ENCODE results near the gene KRT72. TPM values are rescaled to one million over a fixed set of nuclear protein-coding genes. Genes with fewer than 3 reads are reported as not detected.

KRT72 gene
- total RNA-seq, 2 experiments from 2014 or later = 82.2 to 83.4 TPM

DNA sequence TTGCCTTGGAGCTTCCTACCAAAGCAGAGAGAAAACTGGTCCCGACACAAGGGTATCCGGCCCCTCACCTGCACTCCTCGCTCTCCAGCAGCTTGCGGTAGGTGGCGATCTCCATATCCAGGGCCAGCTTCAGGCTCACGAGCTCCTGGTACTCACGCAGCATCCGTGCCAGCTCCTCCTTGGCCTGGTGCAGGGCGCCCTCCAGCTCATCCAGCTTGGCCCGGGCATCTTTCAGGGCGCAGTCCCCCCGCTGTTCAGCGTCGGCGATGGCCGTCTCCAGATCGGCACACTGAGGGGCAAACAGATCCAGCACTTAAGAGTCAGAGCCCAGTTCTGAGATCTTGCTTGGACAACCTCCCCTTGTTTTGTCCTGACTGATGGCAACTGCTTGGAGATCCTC, 13.7 kb downstream of the KRT72 start:
- no peaks in the 10 kb centered on the region for H3K27me3 Mint-ChIP-seq
- Histone ChIP-seq H3K4me1 (ENCODE audit: insufficient read depth, low read length) (peaks cover 41% of the 10 kb centered on the region), H3K4me3 (ENCODE audit: low read length) (no peak overlapping the region), H3K36me3 (ENCODE audit: insufficient read depth, low read length) (peaks cover 4% of the 10 kb centered on the region), H3K27ac (ENCODE audit: low read depth in 1 of 2, low read length in 2 of 2) (no peak overlapping the region), H3K9me3 (ENCODE audit: control insufficient read depth in 1 of 2, insufficient read depth in 1 of 2, low read length in 2 of 2) (no peaks in the 10 kb centered on the region), H3K27me3 (ENCODE audit: control insufficient read depth in 1 of 2, insufficient read depth in 2 of 2, low read length in 2 of 2) (no peaks in the 10 kb centered on the region)
- no peaks in the 10 kb centered on the region for H3K9me3 Mint-ChIP-seq
- DNase-seq = no peak
- H3K4me1 Mint-ChIP-seq (ENCODE audit: low read depth) = peaks cover 69% of the 10 kb centered on the region
- H3K4me3 Mint-ChIP-seq = no peak overlapping the region
- TF ChIP-seq, protein P1, sequence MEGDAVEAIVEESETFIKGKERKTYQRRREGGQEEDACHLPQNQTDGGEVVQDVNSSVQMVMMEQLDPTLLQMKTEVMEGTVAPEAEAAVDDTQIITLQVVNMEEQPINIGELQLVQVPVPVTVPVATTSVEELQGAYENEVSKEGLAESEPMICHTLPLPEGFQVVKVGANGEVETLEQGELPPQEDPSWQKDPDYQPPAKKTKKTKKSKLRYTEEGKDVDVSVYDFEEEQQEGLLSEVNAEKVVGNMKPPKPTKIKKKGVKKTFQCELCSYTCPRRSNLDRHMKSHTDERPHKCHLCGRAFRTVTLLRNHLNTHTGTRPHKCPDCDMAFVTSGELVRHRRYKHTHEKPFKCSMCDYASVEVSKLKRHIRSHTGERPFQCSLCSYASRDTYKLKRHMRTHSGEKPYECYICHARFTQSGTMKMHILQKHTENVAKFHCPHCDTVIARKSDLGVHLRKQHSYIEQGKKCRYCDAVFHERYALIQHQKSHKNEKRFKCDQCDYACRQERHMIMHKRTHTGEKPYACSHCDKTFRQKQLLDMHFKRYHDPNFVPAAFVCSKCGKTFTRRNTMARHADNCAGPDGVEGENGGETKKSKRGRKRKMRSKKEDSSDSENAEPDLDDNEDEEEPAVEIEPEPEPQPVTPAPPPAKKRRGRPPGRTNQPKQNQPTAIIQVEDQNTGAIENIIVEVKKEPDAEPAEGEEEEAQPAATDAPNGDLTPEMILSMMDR (IDR thresholded peaks at IDR 0.05) = no peak
- peak overlapping the region; percentile 90 for H3K27ac Mint-ChIP-seq
- ATAC-seq (ENCODE audit: poor library complexity) = no peak
- ChIA-PET CTCF (interaction anchor here (1.1 to 2.5 kb wide), 2 partner anchors 283 to 292 kb away, joined by 3 to 13 read pairs; no protein-coding TSS in a partner anchor), POLR2A (interaction anchor here (1.1 to 6.1 kb wide), 2 partner anchors 23 to 29 kb away, joined by 3 to 114 read pairs; no protein-coding TSS in a partner anchor)
- intact Hi-C loops (cut with DNase I, micrococcal nuclease) = loop anchor here (2.0 kb wide), 1 partner anchor 15 kb away; no protein-coding TSS in a partner anchor
- H3K36me3 Mint-ChIP-seq (ENCODE audit: low read depth) = peaks cover 38% of the 10 kb centered on the region

DNA sequence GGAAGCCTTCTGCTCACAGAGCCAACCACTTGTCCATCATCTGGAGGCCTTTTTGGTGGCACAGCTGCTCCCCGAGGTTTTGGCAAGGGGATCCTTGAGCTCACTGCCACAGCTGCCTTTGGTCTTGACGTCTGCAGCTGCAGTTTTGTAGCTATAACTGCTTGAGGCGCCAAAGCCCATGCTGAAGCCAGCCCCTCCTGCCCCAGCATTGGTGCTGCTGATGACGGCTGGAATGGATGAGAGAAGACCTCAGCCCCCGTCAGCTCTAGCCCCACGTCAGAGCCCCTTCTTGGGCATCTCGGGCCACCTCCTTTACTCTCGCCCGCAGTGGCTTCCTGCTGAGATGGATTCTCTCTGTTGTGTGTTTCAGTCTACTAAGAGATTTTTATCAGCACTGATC, 15.3 kb downstream of the KRT72 start:
- peaks cover 67% of the 10 kb centered on the region for H3K4me1 Mint-ChIP-seq (ENCODE audit: low read depth)

DNA sequence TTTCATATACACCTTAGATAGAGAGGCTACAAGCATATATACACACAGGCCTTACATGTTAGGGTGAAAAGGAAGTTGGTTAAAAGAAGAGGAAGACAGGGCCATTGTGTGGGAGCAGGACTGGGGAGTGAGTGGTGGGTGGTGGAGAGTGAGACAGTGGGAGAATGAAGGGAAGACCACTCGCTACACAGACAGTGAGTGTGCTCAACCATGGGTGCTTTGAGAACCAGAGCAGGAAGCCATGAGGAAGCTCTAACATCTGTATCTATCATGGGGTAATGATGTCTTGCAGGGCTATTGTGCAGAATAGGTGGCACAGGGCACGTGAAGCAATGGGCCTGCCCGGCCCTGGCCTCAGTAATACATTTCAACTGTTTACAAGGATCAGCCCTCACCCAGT, 16.2 kb downstream of the KRT72 start:
- TF ChIP-seq, protein P1 (IDR thresholded peaks at IDR 0.05) = no peak
- DNase-seq = no peak
- Mint-ChIP-seq H3K27ac (peak overlapping the region; percentile 90), H3K4me3 (no peak overlapping the region), H3K9me3 (no peaks in the 10 kb centered on the region), H3K4me1 (ENCODE audit: low read depth) (peaks cover 70% of the 10 kb centered on the region), H3K27me3 (no peaks in the 10 kb centered on the region), H3K36me3 (ENCODE audit: low read depth) (peaks cover 19% of the 10 kb centered on the region)
- POLR2A ChIA-PET = interaction anchor here (0.7 to 6.1 kb wide), 14 partner anchors 20 to 635 kb away, joined by 3 to 114 read pairs (median 6); no protein-coding TSS in a partner anchor
- intact Hi-C loops (cut with DNase I, micrococcal nuclease) = no loop called here
- H3K27ac ChIP-seq (ENCODE audit: low read depth in 1 of 2, low read length in 2 of 2) = no peak overlapping the region
- H3K27me3 ChIP-seq (ENCODE audit: control insufficient read depth in 1 of 2, insufficient read depth in 2 of 2, low read length in 2 of 2) = no peaks in the 10 kb centered on the region
- no peak for ATAC-seq (ENCODE audit: poor library complexity)
- H3K4me3 ChIP-seq (ENCODE audit: low read length) = no peak overlapping the region
- peaks cover 49% of the 10 kb centered on the region for H3K4me1 ChIP-seq (ENCODE audit: insufficient read depth, low read length)
- CTCF ChIA-PET = interaction anchor here (1.4 to 4.2 kb wide), 3 partner anchors 285 to 299 kb away, joined by 5 to 41 read pairs (median 13); no protein-coding TSS in a partner anchor
- no peaks in the 10 kb centered on the region for H3K9me3 ChIP-seq (ENCODE audit: control insufficient read depth in 1 of 2, insufficient read depth in 1 of 2, low read length in 2 of 2)
- H3K36me3 ChIP-seq (ENCODE audit: insufficient read depth, low read length) = no peaks in the 10 kb centered on the region

More for the DNA sequence above, 15.3 kb downstream of the KRT72 start:
- TF ChIP-seq, protein P1 (IDR thresholded peaks at IDR 0.05) = peak; percentile 42
- H3K9me3 Mint-ChIP-seq = no peaks in the 10 kb centered on the region
- Histone ChIP-seq H3K36me3 (ENCODE audit: insufficient read depth, low read length) (peaks cover 3% of the 10 kb centered on the region), H3K4me1 (ENCODE audit: insufficient read depth, low read length) (peaks cover 43% of the 10 kb centered on the region), H3K9me3 (ENCODE audit: control insufficient read depth in 1 of 2, insufficient read depth in 1 of 2, low read length in 2 of 2) (no peaks in the 10 kb centered on the region), H3K27me3 (ENCODE audit: control insufficient read depth in 1 of 2, insufficient read depth in 2 of 2, low read length in 2 of 2) (no peaks in the 10 kb centered on the region), H3K4me3 (ENCODE audit: low read length) (no peak overlapping the region), H3K27ac (ENCODE audit: low read depth in 1 of 2, low read length in 2 of 2) (no peak overlapping the region)
- peak overlapping the region; percentile 90 for H3K27ac Mint-ChIP-seq
- H3K4me3 Mint-ChIP-seq = peak overlapping the region; percentile 36
- ATAC-seq (ENCODE audit: poor library complexity) (peak; percentile 93), DNase-seq (peak; percentile 48 to 95 (median 67))
- ChIA-PET POLR2A (interaction anchor here (0.6 to 6.1 kb wide), 24 partner anchors 19 to 634 kb away, joined by 3 to 114 read pairs (median 6); no protein-coding TSS in a partner anchor), CTCF (interaction anchor here (1.1 to 4.2 kb wide), 10 partner anchors 27 to 299 kb away, joined by 3 to 41 read pairs (median 4); no protein-coding TSS in a partner anchor)
- H3K36me3 Mint-ChIP-seq (ENCODE audit: low read depth) = peaks cover 27% of the 10 kb centered on the region
- H3K27me3 Mint-ChIP-seq = no peaks in the 10 kb centered on the region
- intact Hi-C loops (cut with DNase I, micrococcal nuclease) = loop anchor here (1.0 to 2.0 kb wide), 5 partner anchors 17 to 95 kb away; no protein-coding TSS in a partner anchor
